ENCODE data around the gene TTBK1. TPM values are rescaled to one million over a fixed set of nuclear protein-coding genes. Genes with fewer than 3 reads are reported as not detected.

Gene TTBK1
- total RNA-seq, 1 experiment from 2014 or later, result 0.68 TPM

DNA sequence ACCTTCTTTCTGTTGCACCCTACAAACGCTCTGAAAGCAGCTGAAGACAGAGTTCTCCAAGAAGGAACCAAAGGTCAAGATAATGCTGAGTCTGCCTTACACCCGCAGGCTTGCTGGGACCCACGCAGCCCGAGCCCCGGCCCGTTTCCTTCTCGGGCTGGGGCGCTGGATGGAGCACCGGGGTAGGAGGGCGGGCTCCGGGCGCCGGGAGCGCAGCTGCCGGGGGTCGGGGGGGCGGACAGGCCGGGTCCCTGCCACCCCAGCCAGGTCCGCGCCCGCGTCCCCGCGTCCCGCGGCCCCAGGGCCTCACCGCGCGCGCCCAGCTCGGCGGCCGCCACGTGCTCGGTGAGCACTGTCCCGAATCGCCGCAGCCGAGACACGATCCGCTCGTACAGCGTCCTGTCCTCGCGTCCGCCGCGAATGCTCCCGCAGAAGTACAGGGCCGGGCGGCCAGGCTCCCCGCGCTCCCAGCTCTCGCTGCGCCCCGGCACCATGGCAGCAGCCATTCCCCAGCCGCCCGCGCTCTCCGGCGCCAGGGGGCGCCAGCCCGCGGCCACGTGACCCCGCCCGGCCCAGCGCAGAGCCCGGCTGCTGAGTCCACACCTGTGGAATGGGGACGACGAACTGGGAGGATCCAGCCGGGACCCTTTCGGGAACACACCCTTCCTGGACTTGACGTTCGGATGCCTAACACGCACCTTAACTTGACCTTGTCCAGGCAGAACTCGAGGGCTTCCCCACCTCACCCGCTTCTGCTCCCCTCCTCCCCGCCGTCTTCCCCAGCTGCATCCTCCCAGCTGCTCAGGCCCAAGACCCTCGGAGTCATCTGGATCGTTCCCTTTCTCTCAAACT is 14.1 kb upstream of the TTBK1 start, which contains the start of gene DNPH1 (continued):
- TF ChIP-seq, protein P1, sequence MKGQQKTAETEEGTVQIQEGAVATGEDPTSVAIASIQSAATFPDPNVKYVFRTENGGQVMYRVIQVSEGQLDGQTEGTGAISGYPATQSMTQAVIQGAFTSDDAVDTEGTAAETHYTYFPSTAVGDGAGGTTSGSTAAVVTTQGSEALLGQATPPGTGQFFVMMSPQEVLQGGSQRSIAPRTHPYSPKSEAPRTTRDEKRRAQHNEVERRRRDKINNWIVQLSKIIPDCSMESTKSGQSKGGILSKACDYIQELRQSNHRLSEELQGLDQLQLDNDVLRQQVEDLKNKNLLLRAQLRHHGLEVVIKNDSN (CRISPR knock-in tag; IDR thresholded peaks at IDR 0.05), result peak; percentile 97
- TF ChIP-seq SMAD4 (CRISPR knock-in tag; IDR thresholded peaks at IDR 0.05) (0 out of 2 replicates have a peak, but pooled peaks have one; percentile 9), FOXP1 (CRISPR knock-in tag; IDR thresholded peaks at IDR 0.05; ENCODE audit: borderline replicate concordance) (peak; percentile 93), GABPB1 (CRISPR knock-in tag; IDR thresholded peaks at IDR 0.05) (peak; percentile 74), TCF7 (CRISPR knock-in tag; IDR thresholded peaks at IDR 0.05; ENCODE audit: low read depth) (0 out of 2 replicates have a peak, but pooled peaks have one; percentile 64), ESRRA (CRISPR knock-in tag; IDR thresholded peaks at IDR 0.05; ENCODE audit: borderline replicate concordance) (peak; percentile 65), FOXK1 (CRISPR knock-in tag; IDR thresholded peaks at IDR 0.05) (peak; percentile 63; the same call in 1 of the 2 replicates), ELF4 (CRISPR knock-in tag; IDR thresholded peaks at IDR 0.05; ENCODE audit: low read depth) (peak; percentile 85; the same call in 1 of the 2 replicates), ZNF317 (CRISPR knock-in tag; IDR thresholded peaks at IDR 0.05; ENCODE audit: borderline replicate concordance, low read depth) (peak; percentile 65; the same call in 1 of the 2 replicates), CREM (CRISPR knock-in tag; IDR thresholded peaks at IDR 0.05) (peak; percentile 78)
- TF ChIP-seq, protein P2, sequence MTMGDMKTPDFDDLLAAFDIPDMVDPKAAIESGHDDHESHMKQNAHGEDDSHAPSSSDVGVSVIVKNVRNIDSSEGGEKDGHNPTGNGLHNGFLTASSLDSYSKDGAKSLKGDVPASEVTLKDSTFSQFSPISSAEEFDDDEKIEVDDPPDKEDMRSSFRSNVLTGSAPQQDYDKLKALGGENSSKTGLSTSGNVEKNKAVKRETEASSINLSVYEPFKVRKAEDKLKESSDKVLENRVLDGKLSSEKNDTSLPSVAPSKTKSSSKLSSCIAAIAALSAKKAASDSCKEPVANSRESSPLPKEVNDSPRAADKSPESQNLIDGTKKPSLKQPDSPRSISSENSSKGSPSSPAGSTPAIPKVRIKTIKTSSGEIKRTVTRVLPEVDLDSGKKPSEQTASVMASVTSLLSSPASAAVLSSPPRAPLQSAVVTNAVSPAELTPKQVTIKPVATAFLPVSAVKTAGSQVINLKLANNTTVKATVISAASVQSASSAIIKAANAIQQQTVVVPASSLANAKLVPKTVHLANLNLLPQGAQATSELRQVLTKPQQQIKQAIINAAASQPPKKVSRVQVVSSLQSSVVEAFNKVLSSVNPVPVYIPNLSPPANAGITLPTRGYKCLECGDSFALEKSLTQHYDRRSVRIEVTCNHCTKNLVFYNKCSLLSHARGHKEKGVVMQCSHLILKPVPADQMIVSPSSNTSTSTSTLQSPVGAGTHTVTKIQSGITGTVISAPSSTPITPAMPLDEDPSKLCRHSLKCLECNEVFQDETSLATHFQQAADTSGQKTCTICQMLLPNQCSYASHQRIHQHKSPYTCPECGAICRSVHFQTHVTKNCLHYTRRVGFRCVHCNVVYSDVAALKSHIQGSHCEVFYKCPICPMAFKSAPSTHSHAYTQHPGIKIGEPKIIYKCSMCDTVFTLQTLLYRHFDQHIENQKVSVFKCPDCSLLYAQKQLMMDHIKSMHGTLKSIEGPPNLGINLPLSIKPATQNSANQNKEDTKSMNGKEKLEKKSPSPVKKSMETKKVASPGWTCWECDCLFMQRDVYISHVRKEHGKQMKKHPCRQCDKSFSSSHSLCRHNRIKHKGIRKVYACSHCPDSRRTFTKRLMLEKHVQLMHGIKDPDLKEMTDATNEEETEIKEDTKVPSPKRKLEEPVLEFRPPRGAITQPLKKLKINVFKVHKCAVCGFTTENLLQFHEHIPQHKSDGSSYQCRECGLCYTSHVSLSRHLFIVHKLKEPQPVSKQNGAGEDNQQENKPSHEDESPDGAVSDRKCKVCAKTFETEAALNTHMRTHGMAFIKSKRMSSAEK (CRISPR knock-in tag; IDR thresholded peaks at IDR 0.05; ENCODE audit: borderline replicate concordance), result no peak
- TF ChIP-seq, protein P3, sequence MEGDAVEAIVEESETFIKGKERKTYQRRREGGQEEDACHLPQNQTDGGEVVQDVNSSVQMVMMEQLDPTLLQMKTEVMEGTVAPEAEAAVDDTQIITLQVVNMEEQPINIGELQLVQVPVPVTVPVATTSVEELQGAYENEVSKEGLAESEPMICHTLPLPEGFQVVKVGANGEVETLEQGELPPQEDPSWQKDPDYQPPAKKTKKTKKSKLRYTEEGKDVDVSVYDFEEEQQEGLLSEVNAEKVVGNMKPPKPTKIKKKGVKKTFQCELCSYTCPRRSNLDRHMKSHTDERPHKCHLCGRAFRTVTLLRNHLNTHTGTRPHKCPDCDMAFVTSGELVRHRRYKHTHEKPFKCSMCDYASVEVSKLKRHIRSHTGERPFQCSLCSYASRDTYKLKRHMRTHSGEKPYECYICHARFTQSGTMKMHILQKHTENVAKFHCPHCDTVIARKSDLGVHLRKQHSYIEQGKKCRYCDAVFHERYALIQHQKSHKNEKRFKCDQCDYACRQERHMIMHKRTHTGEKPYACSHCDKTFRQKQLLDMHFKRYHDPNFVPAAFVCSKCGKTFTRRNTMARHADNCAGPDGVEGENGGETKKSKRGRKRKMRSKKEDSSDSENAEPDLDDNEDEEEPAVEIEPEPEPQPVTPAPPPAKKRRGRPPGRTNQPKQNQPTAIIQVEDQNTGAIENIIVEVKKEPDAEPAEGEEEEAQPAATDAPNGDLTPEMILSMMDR (IDR thresholded peaks at IDR 0.05), result peak; percentile 83

DNA sequence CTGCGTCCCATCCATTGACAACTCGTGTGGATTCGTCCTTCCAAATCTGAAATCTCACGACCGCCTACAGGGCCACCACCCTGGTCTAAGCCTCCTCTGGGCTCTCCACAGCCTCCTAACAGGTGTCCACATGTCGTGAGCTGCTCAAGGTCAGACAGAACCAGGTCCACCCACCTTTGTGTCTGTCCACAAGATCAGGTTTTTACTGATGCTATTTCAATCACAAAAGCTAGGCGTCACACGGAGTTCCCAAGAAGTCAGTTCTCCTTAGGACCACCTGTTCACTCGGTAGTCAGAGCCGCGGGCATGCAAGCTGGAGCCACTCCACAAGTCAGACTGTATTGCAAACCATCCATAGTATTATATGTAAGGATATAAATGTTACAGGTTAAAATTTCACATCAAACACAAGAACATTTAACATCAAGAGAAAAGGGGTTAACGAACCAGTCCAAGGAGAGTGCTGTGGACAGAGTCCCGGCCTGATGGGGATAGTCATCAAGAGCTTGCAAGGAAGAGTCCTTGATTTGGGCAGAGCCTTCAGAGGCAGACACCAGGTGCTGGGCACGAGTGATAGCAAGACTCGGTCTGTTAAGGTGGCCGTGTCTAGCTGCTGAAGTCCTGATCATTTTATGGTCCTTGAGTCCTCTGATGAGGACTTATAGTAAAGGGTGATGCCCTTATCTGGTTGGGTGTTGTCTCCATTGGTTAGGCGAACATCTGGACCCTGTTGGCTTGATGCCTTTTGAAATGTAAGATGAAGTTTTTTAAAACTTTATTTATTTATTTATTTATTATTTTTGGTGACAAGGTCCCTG is 13.3 kb upstream of the TTBK1 start:
- no peak for ATAC-seq
- H3K27me3 Mint-ChIP-seq (ENCODE audit: low read depth), result peaks cover 42% of the 10 kb centered on the region
- CTCF ChIA-PET, result interaction anchor here (0.6 to 2.4 kb wide), 37 partner anchors 8 to 280 kb away, joined by 3 to 47 read pairs (median 6); partner anchors contain the start of genes CRIP3, CUL7, CUL9 and LRRC73
- H3K27ac Mint-ChIP-seq, result no peak overlapping the region
- POLR2A ChIA-PET, result interaction anchor here (0.5 to 2.0 kb wide), 4 partner anchors 17 to 284 kb away, joined by 3 to 9 read pairs (median 6); partner anchors contain the start of gene CUL9
- DNase-seq (ENCODE audit: low spot score), result no peak
- peak overlapping the region; percentile 65 for H3K4me3 Mint-ChIP-seq
- peaks cover 4% of the 10 kb centered on the region; the same call in 1 of the 2 replicates for H3K4me1 Mint-ChIP-seq
- no peaks in the 10 kb centered on the region for H3K9me3 Mint-ChIP-seq
- peaks cover 4% of the 10 kb centered on the region; the same call in 1 of the 2 replicates for H3K36me3 Mint-ChIP-seq
- no peak for TF ChIP-seq ZNF396 (CRISPR knock-in tag; IDR thresholded peaks at IDR 0.05; ENCODE audit: borderline replicate concordance)
- no peak for TF ChIP-seq ESRRA (CRISPR knock-in tag; IDR thresholded peaks at IDR 0.05; ENCODE audit: borderline replicate concordance)
- no peak for TF ChIP-seq TEAD4 (CRISPR knock-in tag; IDR thresholded peaks at IDR 0.05)
- TF ChIP-seq, protein P4, sequence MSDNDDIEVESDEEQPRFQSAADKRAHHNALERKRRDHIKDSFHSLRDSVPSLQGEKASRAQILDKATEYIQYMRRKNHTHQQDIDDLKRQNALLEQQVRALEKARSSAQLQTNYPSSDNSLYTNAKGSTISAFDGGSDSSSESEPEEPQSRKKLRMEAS (CRISPR knock-in tag; IDR thresholded peaks at IDR 0.05), result no peak; the same call in 1 of the 2 replicates
- TF ChIP-seq, protein P5, sequence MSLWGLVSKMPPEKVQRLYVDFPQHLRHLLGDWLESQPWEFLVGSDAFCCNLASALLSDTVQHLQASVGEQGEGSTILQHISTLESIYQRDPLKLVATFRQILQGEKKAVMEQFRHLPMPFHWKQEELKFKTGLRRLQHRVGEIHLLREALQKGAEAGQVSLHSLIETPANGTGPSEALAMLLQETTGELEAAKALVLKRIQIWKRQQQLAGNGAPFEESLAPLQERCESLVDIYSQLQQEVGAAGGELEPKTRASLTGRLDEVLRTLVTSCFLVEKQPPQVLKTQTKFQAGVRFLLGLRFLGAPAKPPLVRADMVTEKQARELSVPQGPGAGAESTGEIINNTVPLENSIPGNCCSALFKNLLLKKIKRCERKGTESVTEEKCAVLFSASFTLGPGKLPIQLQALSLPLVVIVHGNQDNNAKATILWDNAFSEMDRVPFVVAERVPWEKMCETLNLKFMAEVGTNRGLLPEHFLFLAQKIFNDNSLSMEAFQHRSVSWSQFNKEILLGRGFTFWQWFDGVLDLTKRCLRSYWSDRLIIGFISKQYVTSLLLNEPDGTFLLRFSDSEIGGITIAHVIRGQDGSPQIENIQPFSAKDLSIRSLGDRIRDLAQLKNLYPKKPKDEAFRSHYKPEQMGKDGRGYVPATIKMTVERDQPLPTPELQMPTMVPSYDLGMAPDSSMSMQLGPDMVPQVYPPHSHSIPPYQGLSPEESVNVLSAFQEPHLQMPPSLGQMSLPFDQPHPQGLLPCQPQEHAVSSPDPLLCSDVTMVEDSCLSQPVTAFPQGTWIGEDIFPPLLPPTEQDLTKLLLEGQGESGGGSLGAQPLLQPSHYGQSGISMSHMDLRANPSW (CRISPR knock-in tag; conservative IDR thresholded peaks at IDR 0.05; ENCODE audit: low read depth), result no peak
- TF ChIP-seq, protein P6, sequence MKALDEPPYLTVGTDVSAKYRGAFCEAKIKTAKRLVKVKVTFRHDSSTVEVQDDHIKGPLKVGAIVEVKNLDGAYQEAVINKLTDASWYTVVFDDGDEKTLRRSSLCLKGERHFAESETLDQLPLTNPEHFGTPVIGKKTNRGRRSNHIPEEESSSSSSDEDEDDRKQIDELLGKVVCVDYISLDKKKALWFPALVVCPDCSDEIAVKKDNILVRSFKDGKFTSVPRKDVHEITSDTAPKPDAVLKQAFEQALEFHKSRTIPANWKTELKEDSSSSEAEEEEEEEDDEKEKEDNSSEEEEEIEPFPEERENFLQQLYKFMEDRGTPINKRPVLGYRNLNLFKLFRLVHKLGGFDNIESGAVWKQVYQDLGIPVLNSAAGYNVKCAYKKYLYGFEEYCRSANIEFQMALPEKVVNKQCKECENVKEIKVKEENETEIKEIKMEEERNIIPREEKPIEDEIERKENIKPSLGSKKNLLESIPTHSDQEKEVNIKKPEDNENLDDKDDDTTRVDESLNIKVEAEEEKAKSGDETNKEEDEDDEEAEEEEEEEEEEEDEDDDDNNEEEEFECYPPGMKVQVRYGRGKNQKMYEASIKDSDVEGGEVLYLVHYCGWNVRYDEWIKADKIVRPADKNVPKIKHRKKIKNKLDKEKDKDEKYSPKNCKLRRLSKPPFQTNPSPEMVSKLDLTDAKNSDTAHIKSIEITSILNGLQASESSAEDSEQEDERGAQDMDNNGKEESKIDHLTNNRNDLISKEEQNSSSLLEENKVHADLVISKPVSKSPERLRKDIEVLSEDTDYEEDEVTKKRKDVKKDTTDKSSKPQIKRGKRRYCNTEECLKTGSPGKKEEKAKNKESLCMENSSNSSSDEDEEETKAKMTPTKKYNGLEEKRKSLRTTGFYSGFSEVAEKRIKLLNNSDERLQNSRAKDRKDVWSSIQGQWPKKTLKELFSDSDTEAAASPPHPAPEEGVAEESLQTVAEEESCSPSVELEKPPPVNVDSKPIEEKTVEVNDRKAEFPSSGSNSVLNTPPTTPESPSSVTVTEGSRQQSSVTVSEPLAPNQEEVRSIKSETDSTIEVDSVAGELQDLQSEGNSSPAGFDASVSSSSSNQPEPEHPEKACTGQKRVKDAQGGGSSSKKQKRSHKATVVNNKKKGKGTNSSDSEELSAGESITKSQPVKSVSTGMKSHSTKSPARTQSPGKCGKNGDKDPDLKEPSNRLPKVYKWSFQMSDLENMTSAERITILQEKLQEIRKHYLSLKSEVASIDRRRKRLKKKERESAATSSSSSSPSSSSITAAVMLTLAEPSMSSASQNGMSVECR (CRISPR knock-in tag; IDR thresholded peaks at IDR 0.05; ENCODE audit: borderline replicate concordance), result no peak

Measured in WTC11 (cell line).